Measurements from ENCODE around the gene CDH16.
"Not testable (repeated sequence)": the region's sequence is repeated elsewhere in the genome, so short reads cannot be mapped to it uniquely, and the experiment has no call there.

Gene CDH16

GRCh38 chr16:66958857-66959703, 40.4 kb upstream of the CDH16 start:
- no peak for TF ChIP-seq CTCF (IDR thresholded peaks at IDR 0.05; ENCODE audit: borderline replicate concordance, insufficient read depth, low read depth, low read length)

GRCh38 chr16:66956154-66956457, 37.4 kb upstream of the CDH16 start:
- H3K4me3 ChIP-seq (ENCODE audit: low read depth, low read length): not testable (repeated sequence)

More at GRCh38 chr16:66958857-66959703, 40.4 kb upstream of the CDH16 start:
- H3K4me3 ChIP-seq (ENCODE audit: low read depth, low read length): no peak overlapping the region

DNA sequence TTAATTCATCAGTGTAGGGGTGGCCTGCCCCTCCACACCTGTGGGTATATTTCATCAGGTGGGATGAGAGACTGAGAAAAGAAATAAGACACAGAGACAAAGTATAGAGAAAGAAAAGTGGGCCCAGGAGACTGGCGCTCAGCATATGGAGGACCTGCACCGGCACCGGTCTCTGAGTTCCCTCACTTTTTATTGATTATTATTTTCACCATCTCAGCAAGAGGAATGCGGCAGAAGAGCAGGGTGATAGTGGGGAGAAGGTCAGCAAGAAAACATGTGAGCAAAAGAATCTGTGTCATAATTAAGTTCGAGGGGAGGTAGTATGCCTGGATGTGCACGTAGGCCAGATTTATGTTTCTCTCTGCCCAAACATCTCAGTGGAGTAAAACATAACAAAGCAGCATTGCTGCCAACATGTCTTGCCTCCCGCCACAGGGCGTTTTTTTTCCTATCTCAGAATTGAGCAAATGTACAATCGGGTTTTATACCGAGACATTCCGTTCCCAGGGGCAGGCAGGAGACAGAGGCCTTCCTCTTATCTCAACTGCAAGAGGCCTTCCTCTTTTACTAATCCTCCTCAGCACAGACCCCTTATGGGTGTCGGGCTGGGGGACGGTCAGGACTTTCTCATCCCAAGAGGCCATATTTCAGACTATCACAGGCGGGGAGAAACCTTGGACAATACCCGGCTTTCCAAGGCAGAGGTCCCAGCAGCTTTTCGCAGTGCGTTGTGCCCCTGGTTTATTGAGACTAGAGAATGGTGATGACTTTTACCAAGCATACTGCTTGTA, 36.9 kb upstream of the CDH16 start:
- not testable (repeated sequence) for H3K4me3 ChIP-seq (ENCODE audit: low read depth, low read length)

DNA sequence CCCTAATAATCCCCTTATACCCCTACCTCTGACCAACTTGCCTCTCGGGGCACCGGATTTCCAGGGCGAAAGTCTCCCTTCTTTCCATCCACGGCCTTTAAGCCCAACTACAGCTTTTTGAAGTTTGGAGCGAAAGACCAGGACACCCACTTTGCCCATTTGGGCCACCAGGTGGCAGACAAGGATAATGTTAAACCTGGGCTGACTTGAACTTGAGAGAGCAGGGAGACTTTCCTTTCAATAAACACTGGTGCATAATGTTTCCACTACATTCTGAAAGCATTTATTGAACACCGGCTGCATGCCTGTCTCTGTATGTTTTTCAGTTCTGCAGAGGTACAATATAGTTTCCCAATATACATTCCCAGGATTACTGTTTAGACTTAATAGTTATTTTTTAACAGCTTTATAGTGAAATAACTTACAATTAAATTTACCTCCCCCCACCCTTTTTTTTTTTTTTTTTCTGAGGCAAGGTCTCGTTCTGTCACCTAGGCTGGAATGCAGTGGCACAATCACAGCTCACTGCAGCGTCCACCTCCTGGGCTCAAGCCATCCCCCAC, 35.5 kb upstream of the CDH16 start:
- H3K4me3 ChIP-seq (ENCODE audit: low read depth, low read length): no peak overlapping the region
- TF ChIP-seq CTCF (IDR thresholded peaks at IDR 0.05; ENCODE audit: borderline replicate concordance, insufficient read depth, low read depth, low read length): peak; percentile 73

- TF ChIP-seq CTCF (IDR thresholded peaks at IDR 0.05; ENCODE audit: borderline replicate concordance, insufficient read depth, low read depth, low read length): no peak
- H3K4me3 ChIP-seq (ENCODE audit: low read depth, low read length): no peak overlapping the region
Observed at GRCh38 chr16:66953462-66954096, 34.9 kb upstream of the CDH16 start.

DNA sequence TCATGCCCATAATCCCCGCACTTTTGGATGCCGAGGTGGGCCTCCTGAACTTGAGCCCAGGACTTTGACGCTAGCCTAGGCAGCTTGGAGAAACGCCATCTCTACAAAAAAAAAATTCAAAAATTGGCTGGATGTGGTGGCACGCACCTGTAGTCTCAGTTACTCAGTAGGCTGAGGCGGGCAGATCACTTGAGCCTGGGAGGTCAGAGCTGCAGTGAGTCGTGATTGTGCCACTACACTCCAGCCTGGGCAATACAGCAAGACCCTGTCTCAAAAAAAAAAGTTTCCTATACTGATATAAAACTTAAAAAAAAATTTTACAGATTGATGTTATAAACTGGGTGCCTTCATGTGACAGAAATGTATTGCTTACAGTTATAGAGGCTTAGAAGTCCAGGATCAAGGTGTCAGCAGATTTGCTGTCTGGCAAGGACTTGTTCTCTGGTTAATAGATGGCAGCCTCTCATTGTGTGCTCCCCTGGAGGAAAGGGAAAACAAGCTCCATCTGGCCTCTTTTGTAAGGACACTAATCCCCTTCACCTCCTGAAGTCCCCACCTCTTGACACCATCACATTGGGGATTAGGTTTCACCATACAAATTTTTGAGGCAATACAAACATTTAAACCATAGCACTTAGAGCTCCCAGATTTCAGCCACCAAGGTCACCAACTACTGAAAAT, 33.9 kb upstream of the CDH16 start:
- no peak overlapping the region for H3K4me3 ChIP-seq (ENCODE audit: low read depth, low read length)
- TF ChIP-seq CTCF (IDR thresholded peaks at IDR 0.05; ENCODE audit: borderline replicate concordance, insufficient read depth, low read depth, low read length): no peak

GRCh38 chr16:66950971-66951790, 32.5 kb upstream of the CDH16 start:
- H3K4me3 ChIP-seq (ENCODE audit: low read depth, low read length): no peak overlapping the region
- TF ChIP-seq CTCF (IDR thresholded peaks at IDR 0.05; ENCODE audit: borderline replicate concordance, insufficient read depth, low read depth, low read length): no peak
